PC-9 (cell line): Measurements from ENCODE around the gene NXT1.

Experiments
- EZH2 ChIP-seq: fragments of 200-600 bp; sonication (generic); IDR thresholded peaks from 2 replicates; pipeline ENCODE4 v1.8.0; 2017; ENCODE audit warnings: antibody characterized with exemption, low read depth
- TF ChIP-seq, protein P1 (sequence below): fragments of 200-600 bp; sonication (generic); conservative IDR thresholded peaks from 2 replicates; pipeline ENCODE4 v1.6.1; 2017; ENCODE audit warnings: mixed run types, antibody characterized with exemption, mild to moderate bottlenecking, moderate library complexity

DNA sequence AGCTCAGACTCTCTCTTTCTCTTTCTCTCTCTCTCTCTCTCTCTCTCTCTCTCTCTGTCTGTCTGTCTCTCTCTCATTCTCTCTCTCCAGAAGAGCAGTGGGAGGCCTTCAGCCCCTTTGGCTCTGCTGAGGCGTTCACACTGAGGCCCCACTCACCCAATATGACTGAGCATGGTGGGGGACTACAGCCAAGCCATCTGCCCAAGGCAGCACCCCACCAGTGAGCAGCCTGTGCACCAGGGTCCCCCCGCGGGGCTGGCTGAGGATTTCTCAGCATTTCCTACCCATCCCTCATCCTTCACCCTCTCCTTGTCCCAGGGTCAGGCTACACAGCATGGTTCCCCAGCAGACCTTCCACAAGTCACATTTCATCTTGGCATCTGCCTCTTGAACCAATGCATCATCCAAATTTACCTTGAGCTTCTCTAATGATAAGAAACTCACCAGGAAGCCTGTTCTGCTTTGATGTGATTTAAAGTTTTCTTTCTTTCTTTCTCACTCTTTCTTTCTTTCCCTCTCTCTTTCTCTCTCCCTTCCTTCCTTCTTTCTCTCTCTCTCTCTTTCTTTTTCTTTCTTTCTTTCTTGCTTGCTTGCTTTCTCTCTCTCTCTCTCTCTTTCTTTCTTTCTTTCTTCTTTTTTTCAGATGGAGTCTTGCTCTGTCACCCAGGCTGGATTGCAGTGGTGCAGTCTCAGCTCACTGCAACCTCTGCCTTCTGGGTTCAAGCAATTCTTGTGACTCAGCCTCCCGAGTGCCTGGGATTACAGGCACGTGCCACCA lies 47.1 kb upstream of the NXT1 start:
- no peak for TF ChIP-seq EZH2
- TF ChIP-seq, protein P1, sequence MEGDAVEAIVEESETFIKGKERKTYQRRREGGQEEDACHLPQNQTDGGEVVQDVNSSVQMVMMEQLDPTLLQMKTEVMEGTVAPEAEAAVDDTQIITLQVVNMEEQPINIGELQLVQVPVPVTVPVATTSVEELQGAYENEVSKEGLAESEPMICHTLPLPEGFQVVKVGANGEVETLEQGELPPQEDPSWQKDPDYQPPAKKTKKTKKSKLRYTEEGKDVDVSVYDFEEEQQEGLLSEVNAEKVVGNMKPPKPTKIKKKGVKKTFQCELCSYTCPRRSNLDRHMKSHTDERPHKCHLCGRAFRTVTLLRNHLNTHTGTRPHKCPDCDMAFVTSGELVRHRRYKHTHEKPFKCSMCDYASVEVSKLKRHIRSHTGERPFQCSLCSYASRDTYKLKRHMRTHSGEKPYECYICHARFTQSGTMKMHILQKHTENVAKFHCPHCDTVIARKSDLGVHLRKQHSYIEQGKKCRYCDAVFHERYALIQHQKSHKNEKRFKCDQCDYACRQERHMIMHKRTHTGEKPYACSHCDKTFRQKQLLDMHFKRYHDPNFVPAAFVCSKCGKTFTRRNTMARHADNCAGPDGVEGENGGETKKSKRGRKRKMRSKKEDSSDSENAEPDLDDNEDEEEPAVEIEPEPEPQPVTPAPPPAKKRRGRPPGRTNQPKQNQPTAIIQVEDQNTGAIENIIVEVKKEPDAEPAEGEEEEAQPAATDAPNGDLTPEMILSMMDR = no peak
